B cell (primary cell): ENCODE results near the gene RSPH3. TPM values are rescaled to one million over a fixed set of nuclear protein-coding genes. Genes with fewer than 3 reads are reported as not detected.

Experiments
- ATAC-seq: fragments of 200-7000 bp; cut with Tn5 transposase; one replicate; pipeline ENCODE4 v1.10.0; 2021; ENCODE audit warnings: low read depth, mild to moderate bottlenecking, moderate number of reproducible peaks, moderate library complexity
- CTCF ChIA-PET: fragments of 350-600 bp; sonication (Branson Sonifier 250); formaldehyde crosslinking; loops from one replicate; lab custom pipeline; 2021; ENCODE audit warnings: antibody characterized with exemption, inconsistent platforms; lab: Charles Lee
- POLR2A ChIA-PET: fragments of 350-600 bp; sonication (Branson Sonifier 250); formaldehyde crosslinking; loops from one replicate; lab custom pipeline; 2021; ENCODE audit warnings: antibody characterized with exemption; lab: Charles Lee
- DNase-seq: peaks from one replicate; pipeline ENCODE4 v3.0.0; 2013
- H2AFZ ChIP-seq: 2 replicates; pipeline ENCODE4 v1.6.1; 2012; ENCODE audit warnings: mild to moderate bottlenecking, low read depth, low read length; ENCODE audit not compliant: insufficient read depth, poor library complexity, severe bottlenecking
- H3K27ac ChIP-seq, 2 donors: 1 replicate in 1 of 2; 2 replicates in 1 of 2; pipeline ENCODE4 v1.5.1; 2012 to 2013; ENCODE audit warnings: low read length in 2 of 2, mild to moderate bottlenecking in 2 of 2, moderate library complexity in 1 of 2
- H3K27me3 ChIP-seq, 4 experiments: fragments of 200-600 bp in 1 of 4; sonication (generic) in 1 of 4; replicated peaks in 1 of 4; 1 replicate in 2 of 4; 2 replicates in 2 of 4; pipeline versions ENCODE4 v1.6.1 to v1.7.0; 2013 to 2016; ENCODE audit warnings: low read length in 3 of 4, mild to moderate bottlenecking in 2 of 4, mixed read lengths in 1 of 4, moderate library complexity in 1 of 4; ENCODE audit not compliant: insufficient read depth in 4 of 4, control insufficient read depth in 3 of 4; ENCODE audit errors: control extremely low read depth in 1 of 4
- H3K36me3 ChIP-seq, 2 experiments: replicated peaks in 1 of 2; 1 replicate in 1 of 2; 2 replicates in 1 of 2; pipeline versions ENCODE4 v1.6.1 to v1.7.1; 2013; ENCODE audit warnings: low read length in 1 of 2; ENCODE audit not compliant: insufficient read depth in 2 of 2, control insufficient read depth in 1 of 2; ENCODE audit errors: control extremely low read depth in 1 of 2, extremely low read depth in 1 of 2
- H3K4me1 ChIP-seq, 2 donors: fragments of 200-600 bp in 1 of 2; sonication (generic) in 1 of 2; 1 replicate in 1 of 2; 2 replicates in 1 of 2; pipeline versions ENCODE4 v1.5.1 to v1.6.1; 2013 to 2017; ENCODE audit warnings: low read length in 2 of 2; ENCODE audit not compliant: control insufficient read depth in 2 of 2, insufficient read depth in 2 of 2
- H3K4me2 ChIP-seq: replicated peaks from 2 replicates; pipeline ENCODE3; 2012; ENCODE audit warnings: mild to moderate bottlenecking, low read depth, low read length; ENCODE audit not compliant: poor library complexity, severe bottlenecking
- H3K4me3 ChIP-seq, 5 experiments: fragments of 200-600 bp in 1 of 5; sonication (generic) in 1 of 5; 1 replicate in 3 of 5; 2 replicates in 2 of 5; pipeline versions ENCODE4 v1.5.1 to v1.7.0; 2011 to 2016; ENCODE audit warnings: low read length in 4 of 5, mild to moderate bottlenecking in 4 of 5, low read depth in 2 of 5, control low read depth in 1 of 5, moderate library complexity in 1 of 5; ENCODE audit not compliant: insufficient read depth in 1 of 5; ENCODE audit errors: control extremely low read depth in 1 of 5, extremely low read depth in 1 of 5
- H3K79me2 ChIP-seq: fragments of 200-600 bp; sonication (generic); one replicate; pipeline ENCODE4 v1.6.0; 2016; ENCODE audit warnings: low read length; ENCODE audit not compliant: control insufficient read depth, insufficient read depth
- H3K9ac ChIP-seq: fragments of 200-600 bp; sonication (generic); 2 replicates; pipeline ENCODE4 v1.6.1; 2017; ENCODE audit warnings: mild to moderate bottlenecking, low read length, moderate library complexity
- H3K9me3 ChIP-seq, 3 donors: one replicate each; pipeline versions ENCODE4 v1.6.1 to v1.7.1; 2013; ENCODE audit warnings: low read length in 2 of 3; ENCODE audit not compliant: control insufficient read depth in 2 of 3, insufficient read depth in 1 of 3; ENCODE audit errors: control extremely low read depth in 1 of 3
- H4K20me1 ChIP-seq: 2 replicates; pipeline ENCODE4 v1.6.0; 2012; ENCODE audit warnings: mild to moderate bottlenecking, low read length; ENCODE audit not compliant: insufficient read depth, control insufficient read depth, poor library complexity, severe bottlenecking
- H3K27ac Mint-ChIP-seq: one replicate; pipeline ENCODE4 v1.8.0; 2021; ENCODE audit warnings: mixed read lengths
- H3K27me3 Mint-ChIP-seq: one replicate; pipeline ENCODE4 v1.8.0; 2021; ENCODE audit warnings: mixed read lengths
- H3K4me1 Mint-ChIP-seq: one replicate; pipeline ENCODE4 v1.8.0; 2021; ENCODE audit warnings: mixed read lengths
- H3K4me3 Mint-ChIP-seq: one replicate; pipeline ENCODE4 v1.8.0; 2021; ENCODE audit warnings: mixed read lengths
- H3K9me3 Mint-ChIP-seq: one replicate; pipeline ENCODE4 v1.8.0; 2022; ENCODE audit warnings: mixed read lengths; ENCODE audit not compliant: insufficient read depth
- CTCF ChIP-seq: fragments of 200-600 bp; IDR thresholded peaks from one replicate; pipeline ENCODE4 v1.8.0; 2022; ENCODE audit warnings: antibody characterized with exemption, mild to moderate bottlenecking
- EZH2 ChIP-seq: IDR thresholded peaks from 2 replicates; pipeline ENCODE4 v1.6.1; 2012; ENCODE audit warnings: borderline replicate concordance, low read depth, mild to moderate bottlenecking, moderate library complexity, low read length; ENCODE audit not compliant: insufficient read depth, poor library complexity, severe bottlenecking
- WGBS: methylation state at CpG from one replicate; pipeline ENCODE4 v1.1.5; 2013; ENCODE audit warnings: missing lambda C conversion rate; ENCODE audit not compliant: insufficient coverage; 5-methylcytosine and 5-hydroxymethylcytosine counted together
- intact Hi-C: fragments of 100-400 bp; cut with micrococcal nuclease; formaldehyde crosslinking; loops from one replicate; pipeline ENCODE4 v1.10.0; 2022
- polyA plus RNA-seq: library from polyadenylated mRNA; depleted of rRNA; stranded (reverse); fragments of >200 nt; gene quantifications from 2 replicates; pipeline ENCODE4 v1.2.3, GENCODE V29; 2012
- total RNA-seq, 2 donors: library from RNA; stranded (reverse); fragments of 120-200 nt in 1 of 2; gene quantifications; 1 replicate in 1 of 2; 2 replicates in 1 of 2; pipeline versions ENCODE4 v1.2.3 to v1.2.4, GENCODE V29; 2013 to 2022

RSPH3 gene
- total and polyA plus RNA-seq, 2 donors (not counting 1 experiment from before 2014, with no cell fraction given), result 0.82 to 3.4 TPM

DNA sequence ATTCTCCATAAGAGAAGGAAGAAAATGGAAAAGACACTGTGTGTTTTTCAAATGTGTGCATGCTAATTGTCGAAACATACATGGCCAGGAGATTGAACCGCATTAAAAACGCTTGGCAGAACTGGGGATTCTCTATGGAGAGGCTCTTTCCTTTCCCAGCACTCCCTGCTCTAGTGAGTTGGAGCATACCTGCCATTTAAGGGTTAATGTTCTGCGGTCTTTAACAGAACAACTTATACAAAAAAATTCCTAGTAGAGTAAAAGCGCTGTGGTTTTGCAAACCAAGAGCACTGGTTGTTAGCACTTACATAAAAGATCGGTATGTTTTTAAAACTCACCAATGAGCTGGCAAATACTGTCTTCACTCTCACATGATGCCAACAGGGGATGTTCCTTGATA, 43.2 kb upstream of the RSPH3 start:
- CTCF ChIA-PET, result interaction anchor here (0.6 to 14.6 kb wide), 21 partner anchors 8 to 337 kb away, joined by 3 to 497 read pairs (median 5); no protein-coding TSS in a partner anchor
- peaks cover 9 to 57% of the 10 kb centered on the region in 2 experiments for H3K36me3 ChIP-seq
- H3K27ac Mint-ChIP-seq, result peak overlapping the region; percentile 99
- H3K4me3 Mint-ChIP-seq, result peak overlapping the region; percentile 100
- no peak for TF ChIP-seq CTCF
- no peak for TF ChIP-seq EZH2
- peak overlapping the region; percentile 86 for H3K4me2 ChIP-seq
- DNase-seq, result no peak
- peaks cover 70% of the 10 kb centered on the region for H3K4me1 Mint-ChIP-seq
- no peaks in the 10 kb centered on the region for H3K9me3 Mint-ChIP-seq
- H3K27me3 Mint-ChIP-seq, result no peaks in the 10 kb centered on the region
- H3K4me3 ChIP-seq, result peak overlapping the region; percentile 72 to 100 (median 93)
- no peaks in the 10 kb centered on the region for H3K9me3 ChIP-seq
- peak overlapping the region; percentile 94 for H3K9ac ChIP-seq
- H4K20me1 ChIP-seq, result peaks cover 16% of the 10 kb centered on the region
- peaks cover 51 to 57% of the 10 kb centered on the region in 2 donors for H3K4me1 ChIP-seq
- H3K79me2 ChIP-seq, result peaks cover 65% of the 10 kb centered on the region
- no CpG with 5 or more reads among the region's 6 CpGs for WGBS
- no peak for ATAC-seq
- intact Hi-C loops, result loop anchor here (2.0 to 5.0 kb wide), 2 partner anchors 34 to 226 kb away; partner anchors contain the start of gene EZR
- no peaks in the 10 kb centered on the region for H3K27me3 ChIP-seq
- H3K27ac ChIP-seq, result peak overlapping the region; percentile 98 to 99
- no peak overlapping the region for H2AFZ ChIP-seq
- POLR2A ChIA-PET, result interaction anchor here (1.0 to 4.7 kb wide), 9 partner anchors 10 to 64 kb away, joined by 3 to 62 read pairs (median 19); no protein-coding TSS in a partner anchor

GRCh38 chr6:159042826-159043181, 42.8 kb upstream of the RSPH3 start:
- no peak overlapping the region for H2AFZ ChIP-seq
- peak overlapping the region; percentile 86 for H3K4me2 ChIP-seq
- H3K9me3 Mint-ChIP-seq, result no peaks in the 10 kb centered on the region
- peaks cover 55 to 62% of the 10 kb centered on the region in 2 donors for H3K4me1 ChIP-seq
- peaks cover 70% of the 10 kb centered on the region for H3K4me1 Mint-ChIP-seq
- H3K36me3 ChIP-seq, result peaks cover 12 to 62% of the 10 kb centered on the region in 2 experiments
- ChIA-PET CTCF (interaction anchor here (0.6 to 14.6 kb wide), 15 partner anchors 9 to 336 kb away, joined by 3 to 497 read pairs (median 9); no protein-coding TSS in a partner anchor), POLR2A (interaction anchor here (1.0 to 4.7 kb wide), 8 partner anchors 10 to 74 kb away, joined by 3 to 62 read pairs (median 16); no protein-coding TSS in a partner anchor)
- peaks cover 68% of the 10 kb centered on the region for H3K79me2 ChIP-seq
- H3K27me3 ChIP-seq, result no peaks in the 10 kb centered on the region
- intact Hi-C loops, result loop anchor here (1.0 to 5.0 kb wide), 5 partner anchors 34 to 226 kb away; partner anchors contain the start of gene EZR
- peak overlapping the region; percentile 72 to 100 (median 93) for H3K4me3 ChIP-seq
- 27% methylated on average over 1 of the region's 5 CpGs for WGBS
- peak overlapping the region; percentile 99 for H3K27ac Mint-ChIP-seq
- DNase-seq, result no peak
- no peak for TF ChIP-seq EZH2
- peak; percentile 75 for TF ChIP-seq CTCF
- peak overlapping the region; percentile 100 for H3K4me3 Mint-ChIP-seq
- H3K9ac ChIP-seq, result peak overlapping the region; percentile 94
- H3K27ac ChIP-seq, result peak overlapping the region; percentile 98 to 99
- no peaks in the 10 kb centered on the region for H3K27me3 Mint-ChIP-seq
- H3K9me3 ChIP-seq, result no peaks in the 10 kb centered on the region
- no peak for ATAC-seq
- H4K20me1 ChIP-seq, result peaks cover 20% of the 10 kb centered on the region
